PFSK-1 (cell line): ENCODE results near the gene SESN1. TPM values are rescaled to one million over a fixed set of nuclear protein-coding genes. Genes with fewer than 3 reads are reported as not detected.

Experiments used
- FOXP2 ChIP-seq: optimal IDR thresholded peaks from 2 replicates; pipeline ENCODE3; 2011; ENCODE audit warnings: borderline replicate concordance, control low read depth, inconsistent platforms; ENCODE audit not compliant: insufficient read depth; ENCODE audit errors: extremely low read length, extremely low read depth
- POLR2AphosphoS5 ChIP-seq: IDR thresholded peaks from 2 replicates; pipeline ENCODE4 v1.6.1; 2012; ENCODE audit warnings: low read depth, mild to moderate bottlenecking, control low read depth, low read length, moderate library complexity
- SIN3A ChIP-seq: IDR thresholded peaks from 2 replicates; pipeline ENCODE4 v1.6.1; 2012; ENCODE audit warnings: mild to moderate bottlenecking, low read length, moderate library complexity, borderline replicate concordance; ENCODE audit not compliant: insufficient read depth
- TAF1 ChIP-seq: IDR thresholded peaks from 2 replicates; pipeline ENCODE4 v1.6.1; 2012; ENCODE audit warnings: low read length, control low read depth, borderline replicate concordance; ENCODE audit not compliant: insufficient read depth
- polyA plus RNA-seq: library from polyadenylated mRNA; unstranded; fragments of >200 nt; gene quantifications from one replicate; pipeline ENCODE4 v1.2.1, GENCODE V29; 2012; ENCODE audit warnings: low read depth, missing spikeins; ENCODE audit not compliant: insufficient read length
- TF ChIP-seq, protein P1 (sequence below), 2 experiments: IDR thresholded peaks; 2 replicates each; pipeline versions ENCODE4 v1.6.1 to v1.8.0; 2011 to 2012; ENCODE audit warnings: low read depth in 2 of 2, low read length in 2 of 2, control low read depth in 1 of 2, inconsistent platforms in 1 of 2, mild to moderate bottlenecking in 1 of 2, moderate library complexity in 1 of 2; ENCODE audit not compliant: insufficient read depth in 1 of 2

Gene SESN1
- polyA plus RNA-seq = 3.6 TPM

DNA sequence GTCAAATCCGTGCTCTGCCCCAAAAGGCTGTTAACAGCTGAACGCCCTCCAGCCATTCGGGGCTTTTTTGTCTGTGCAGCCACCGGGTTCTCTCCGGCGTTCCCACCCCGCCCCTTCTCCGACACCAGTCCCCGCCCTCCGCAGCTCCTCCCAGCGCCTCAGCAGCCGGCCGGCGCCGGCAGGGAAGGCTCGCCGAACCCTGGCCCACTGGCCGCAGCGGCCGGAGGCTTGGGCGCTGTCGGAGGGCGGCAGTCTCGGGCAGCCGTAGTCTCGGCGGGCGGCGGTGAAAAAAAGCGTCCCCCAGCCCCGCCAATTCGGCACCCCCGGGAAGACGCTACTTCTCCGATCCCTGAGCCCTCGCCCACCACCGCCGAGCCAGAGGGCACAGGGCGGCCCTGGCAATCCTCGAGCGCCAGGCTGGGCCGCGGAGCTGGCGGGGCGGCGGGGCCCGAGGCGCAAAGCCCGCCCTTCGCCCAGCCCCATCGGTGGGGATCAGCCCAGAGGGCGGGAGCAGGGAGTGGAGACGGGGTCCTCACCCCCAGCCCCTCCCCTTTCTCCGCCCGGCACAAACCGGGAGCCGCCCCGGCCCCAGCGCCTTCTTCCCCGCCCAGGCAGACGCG is at the start of gene SESN1:
Gene SESN1, minus strand, starts transcription at position 431 of the 620 bp plus-strand sequence. CDS start 773 bp downstream, outside the sequence.
- peak; percentile 99; the same call in 1 of the 2 replicates for TF ChIP-seq SIN3A
- TF ChIP-seq POLR2AphosphoS5 = peak; percentile 63
- TF ChIP-seq TAF1 = peak; percentile 67; the same call in 1 of the 2 replicates
- TF ChIP-seq, protein P1, sequence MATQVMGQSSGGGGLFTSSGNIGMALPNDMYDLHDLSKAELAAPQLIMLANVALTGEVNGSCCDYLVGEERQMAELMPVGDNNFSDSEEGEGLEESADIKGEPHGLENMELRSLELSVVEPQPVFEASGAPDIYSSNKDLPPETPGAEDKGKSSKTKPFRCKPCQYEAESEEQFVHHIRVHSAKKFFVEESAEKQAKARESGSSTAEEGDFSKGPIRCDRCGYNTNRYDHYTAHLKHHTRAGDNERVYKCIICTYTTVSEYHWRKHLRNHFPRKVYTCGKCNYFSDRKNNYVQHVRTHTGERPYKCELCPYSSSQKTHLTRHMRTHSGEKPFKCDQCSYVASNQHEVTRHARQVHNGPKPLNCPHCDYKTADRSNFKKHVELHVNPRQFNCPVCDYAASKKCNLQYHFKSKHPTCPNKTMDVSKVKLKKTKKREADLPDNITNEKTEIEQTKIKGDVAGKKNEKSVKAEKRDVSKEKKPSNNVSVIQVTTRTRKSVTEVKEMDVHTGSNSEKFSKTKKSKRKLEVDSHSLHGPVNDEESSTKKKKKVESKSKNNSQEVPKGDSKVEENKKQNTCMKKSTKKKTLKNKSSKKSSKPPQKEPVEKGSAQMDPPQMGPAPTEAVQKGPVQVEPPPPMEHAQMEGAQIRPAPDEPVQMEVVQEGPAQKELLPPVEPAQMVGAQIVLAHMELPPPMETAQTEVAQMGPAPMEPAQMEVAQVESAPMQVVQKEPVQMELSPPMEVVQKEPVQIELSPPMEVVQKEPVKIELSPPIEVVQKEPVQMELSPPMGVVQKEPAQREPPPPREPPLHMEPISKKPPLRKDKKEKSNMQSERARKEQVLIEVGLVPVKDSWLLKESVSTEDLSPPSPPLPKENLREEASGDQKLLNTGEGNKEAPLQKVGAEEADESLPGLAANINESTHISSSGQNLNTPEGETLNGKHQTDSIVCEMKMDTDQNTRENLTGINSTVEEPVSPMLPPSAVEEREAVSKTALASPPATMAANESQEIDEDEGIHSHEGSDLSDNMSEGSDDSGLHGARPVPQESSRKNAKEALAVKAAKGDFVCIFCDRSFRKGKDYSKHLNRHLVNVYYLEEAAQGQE (IDR thresholded peaks at IDR 0.05; ENCODE audit: insufficient read depth in 1 of 2, low read depth in 2 of 2, low read length in 2 of 2) = no peak
- peak; percentile 51 for TF ChIP-seq FOXP2

DNA sequence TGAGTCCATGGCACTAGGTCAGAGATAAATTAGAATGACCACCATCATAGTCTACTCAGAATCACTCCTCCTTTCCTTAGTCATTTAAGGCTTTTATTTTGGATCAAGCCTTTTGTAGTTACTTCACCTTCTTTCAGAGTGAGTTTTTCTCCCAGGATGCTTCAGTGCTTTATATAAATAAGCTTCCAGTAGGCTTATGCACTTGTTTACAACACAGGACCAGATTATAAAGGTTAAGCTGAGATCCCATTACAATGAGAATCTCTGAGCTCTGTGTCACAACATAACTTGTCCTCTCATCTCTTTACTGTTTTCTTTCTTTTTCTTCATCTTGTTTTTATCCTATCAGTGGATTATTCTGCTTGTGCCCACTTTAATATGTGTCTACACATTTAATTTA is 48.5 kb upstream of the SESN1 start:
- TF ChIP-seq SIN3A (no peak), POLR2AphosphoS5 (no peak), FOXP2 (no peak), TAF1 (no peak)
- TF ChIP-seq, protein P1 (IDR thresholded peaks at IDR 0.05; ENCODE audit: insufficient read depth in 1 of 2, low read depth in 2 of 2, low read length in 2 of 2) = no peak

DNA sequence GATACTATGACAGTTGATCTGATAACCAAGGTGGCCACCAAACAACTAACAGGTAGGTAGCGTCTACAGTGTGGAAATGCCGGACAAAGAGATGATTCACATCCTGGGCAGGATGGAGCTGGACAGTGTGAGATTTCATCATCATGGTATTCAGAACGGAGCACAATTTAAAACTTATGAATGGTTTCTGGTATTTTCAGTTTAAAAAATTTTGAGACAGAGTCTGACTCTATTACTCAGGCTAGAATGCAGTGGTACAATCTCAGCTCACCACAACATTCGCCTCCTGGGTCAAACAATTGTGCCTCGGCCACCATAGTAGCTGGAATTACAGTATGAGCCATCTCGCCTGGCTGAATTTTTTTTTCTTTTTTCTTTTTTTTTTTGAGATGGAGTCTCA is 44.5 kb upstream of the SESN1 start:
- TF ChIP-seq, protein P1 (IDR thresholded peaks at IDR 0.05; ENCODE audit: insufficient read depth in 1 of 2, low read depth in 2 of 2, low read length in 2 of 2) = 0 out of 4 replicates have a peak, but pooled peaks of 1 of the 2 experiments have one; percentile 17
- TF ChIP-seq SIN3A (no peak), TAF1 (no peak), FOXP2 (no peak), POLR2AphosphoS5 (no peak)

DNA sequence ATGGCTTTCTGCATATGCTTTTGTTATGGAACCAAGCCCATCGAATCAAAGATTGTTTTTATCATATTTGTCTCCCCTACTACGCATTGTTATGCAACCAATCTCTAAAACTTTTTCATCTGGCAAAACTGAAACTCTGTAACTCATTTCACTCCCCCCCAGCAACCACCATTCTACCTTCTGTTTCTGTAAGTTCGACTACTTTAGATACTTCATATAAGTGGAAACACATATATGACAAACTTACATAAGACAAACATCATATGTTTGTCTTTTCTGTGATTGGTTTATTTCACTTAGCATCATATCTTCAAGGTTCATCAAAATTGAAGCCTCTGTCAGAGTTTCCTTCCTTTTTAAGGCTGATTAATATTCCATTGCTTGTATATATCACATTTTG is 35.4 kb upstream of the SESN1 start:
- TF ChIP-seq FOXP2 = no peak
- no peak for TF ChIP-seq TAF1

DNA sequence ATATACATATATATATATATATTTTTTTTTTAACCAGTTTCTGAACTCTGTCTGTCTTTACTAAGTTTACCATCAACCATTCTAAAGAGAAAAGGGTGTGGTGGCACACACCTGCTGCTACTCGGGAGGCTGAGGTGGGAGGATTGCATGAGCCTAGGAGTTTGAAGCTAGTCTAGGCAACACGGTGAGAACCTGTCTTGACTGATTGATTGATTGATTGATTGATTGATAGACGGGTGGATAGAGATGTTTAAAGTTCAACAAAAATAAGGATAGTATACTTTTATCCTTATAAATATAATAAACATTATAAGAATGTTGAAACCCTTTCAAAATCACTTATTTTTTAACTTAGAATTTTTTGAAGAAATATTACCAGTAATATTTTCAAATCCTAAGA is 30.9 kb upstream of the SESN1 start:
- TF ChIP-seq POLR2AphosphoS5 (no peak), TAF1 (no peak), FOXP2 (no peak), SIN3A (no peak)
- TF ChIP-seq, protein P1 (IDR thresholded peaks at IDR 0.05; ENCODE audit: insufficient read depth in 1 of 2, low read depth in 2 of 2, low read length in 2 of 2) = no peak
